CD4-positive, CD25-positive, alpha-beta regulatory T cell (primary cell): ENCODE data around the gene ZNF324B. TPM values are rescaled to one million over a fixed set of nuclear protein-coding genes. Genes with fewer than 3 reads are reported as not detected.

ENCODE experiments used
- ATAC-seq, 2 donors: fragments of 150-1000 bp; cut with Tn5 transposase; one replicate each; pipeline ENCODE4 v1.10.0; 2021; ENCODE audit warnings: low read depth in 2 of 2, moderate number of reproducible peaks in 2 of 2, moderate library complexity in 1 of 2
- DNase-seq, 3 donors: peaks; one replicate each; pipeline versions ENCODE4 v3.0.0 to v3.0.0-alpha.2; 2012 to 2022; ENCODE audit warnings: mixed read lengths in 1 of 3
- H3K27ac ChIP-seq: one replicate; pipeline ENCODE4 v1.7.0; 2013; ENCODE audit warnings: mild to moderate bottlenecking, low read length; ENCODE audit not compliant: insufficient read depth, poor library complexity, severe bottlenecking
- H3K27me3 ChIP-seq: one replicate; pipeline ENCODE4 v1.7.0; 2013; ENCODE audit warnings: low read length; ENCODE audit not compliant: control insufficient read depth, insufficient read depth
- H3K36me3 ChIP-seq: one replicate; pipeline ENCODE4 v1.7.0; 2013; ENCODE audit warnings: mild to moderate bottlenecking, low read length, moderate library complexity; ENCODE audit not compliant: control insufficient read depth, insufficient read depth
- H3K4me1 ChIP-seq: 2 replicates; pipeline ENCODE4 v1.7.0; 2013; ENCODE audit warnings: mild to moderate bottlenecking, low read length; ENCODE audit not compliant: insufficient read depth, control insufficient read depth, poor library complexity, severe bottlenecking
- H3K4me3 ChIP-seq: one replicate; pipeline ENCODE4 v1.7.0; 2013; ENCODE audit warnings: low read depth, mild to moderate bottlenecking, low read length, moderate library complexity
- H3K9me3 ChIP-seq, 2 experiments: 1 replicate in 1 of 2; 2 replicates in 1 of 2; pipeline ENCODE4 v1.7.0; 2013; ENCODE audit warnings: low read length in 2 of 2, mild to moderate bottlenecking in 1 of 2, moderate library complexity in 1 of 2; ENCODE audit not compliant: control insufficient read depth in 2 of 2
- H3K27ac Mint-ChIP-seq, 3 donors: one replicate each; pipeline ENCODE4 v1.8.0; 2020 to 2022; ENCODE audit warnings: mild to moderate bottlenecking in 3 of 3, mixed read lengths in 3 of 3, moderate library complexity in 2 of 3
- H3K27me3 Mint-ChIP-seq: one replicate; pipeline ENCODE4 v1.8.0; 2022; ENCODE audit warnings: mild to moderate bottlenecking, mixed read lengths
- H3K36me3 Mint-ChIP-seq: one replicate; pipeline ENCODE4 v1.8.0; 2020; ENCODE audit warnings: mixed read lengths
- H3K4me1 Mint-ChIP-seq, 4 donors: one replicate each; pipeline ENCODE4 v1.8.0; 2020 to 2022; ENCODE audit warnings: mixed read lengths in 4 of 4, mild to moderate bottlenecking in 1 of 4
- H3K4me3 Mint-ChIP-seq, 4 donors: one replicate each; pipeline ENCODE4 v1.8.0; 2020 to 2022; ENCODE audit warnings: mild to moderate bottlenecking in 4 of 4, mixed read lengths in 4 of 4, moderate library complexity in 3 of 4
- H3K9me3 Mint-ChIP-seq, 7 donors: one replicate each; pipeline ENCODE4 v1.8.0; 2020 to 2022; ENCODE audit warnings: mixed read lengths in 7 of 7, mild to moderate bottlenecking in 3 of 7, moderate library complexity in 2 of 7
- polyA plus RNA-seq, 4 donors: library from polyadenylated mRNA; unstranded; fragments of 300-500 nt; fragmentation: Illumina TruSeq; gene quantifications; one replicate each; pipeline ENCODE4 v1.2.3, GENCODE V29; 2021
- total RNA-seq: library from RNA; stranded (reverse); gene quantifications from one replicate; pipeline ENCODE4 v1.2.3, GENCODE V29; 2022

The ZNF324B gene
- total and polyA plus RNA-seq, 5 donors from 2014 or later, result 0.81 to 6.5 (median 0.90) TPM

GRCh38 chr19:58471736-58472135 is 20.3 kb downstream of the ZNF324B start:
- Mint-ChIP-seq H3K36me3 (peaks cover 5% of the 10 kb centered on the region), H3K4me3 (peak overlapping the region in 2 of 4 donors; percentile 15 to 69), H3K9me3 (no peaks in the 10 kb centered on the region), H3K27ac (no peak overlapping the region), H3K4me1 (peaks cover 6 to 43% (median 11%) of the 10 kb centered on the region in 4 donors), H3K27me3 (peaks cover 5% of the 10 kb centered on the region)
- H3K27ac ChIP-seq, result no peak overlapping the region
- no peaks in the 10 kb centered on the region for H3K27me3 ChIP-seq
- ATAC-seq (no peak), DNase-seq (no peak)
- H3K9me3 ChIP-seq, result no peaks in the 10 kb centered on the region
- H3K4me3 ChIP-seq, result no peak overlapping the region
- H3K36me3 ChIP-seq, result peaks cover 16% of the 10 kb centered on the region
- peaks cover 27% of the 10 kb centered on the region for H3K4me1 ChIP-seq

GRCh38 chr19:58473775-58474174 is 22.4 kb downstream of the ZNF324B start:
- Mint-ChIP-seq H3K4me3 (peak overlapping the region in 2 of 4 donors; percentile 76 to 98), H3K27me3 (no peaks in the 10 kb centered on the region), H3K9me3 (no peaks in the 10 kb centered on the region), H3K36me3 (peaks cover 5% of the 10 kb centered on the region), H3K27ac (no peak overlapping the region), H3K4me1 (peaks cover 6 to 32% (median 7%) of the 10 kb centered on the region in 4 donors)
- Histone ChIP-seq H3K36me3 (peaks cover 16% of the 10 kb centered on the region), H3K4me3 (no peak overlapping the region), H3K27me3 (no peaks in the 10 kb centered on the region), H3K27ac (no peak overlapping the region), H3K4me1 (peaks cover 21% of the 10 kb centered on the region), H3K9me3 (no peaks in the 10 kb centered on the region)
- ATAC-seq (no peak), DNase-seq (no peak)

- H3K9me3 ChIP-seq, result no peaks in the 10 kb centered on the region
These were observed 23.0 kb downstream of the ZNF324B start for GRCh38 chr19:58474291-58474996.

GRCh38 chr19:58474997-58475713 is 23.7 kb downstream of the ZNF324B start:
- Histone ChIP-seq H3K9me3 (no peaks in the 10 kb centered on the region), H3K27ac (peak overlapping the region; percentile 96), H3K36me3 (peaks cover 16% of the 10 kb centered on the region), H3K27me3 (no peaks in the 10 kb centered on the region), H3K4me3 (peak overlapping the region; percentile 72), H3K4me1 (peaks cover 21% of the 10 kb centered on the region)
- ATAC-seq, result no peak
- no peaks in the 10 kb centered on the region for H3K9me3 Mint-ChIP-seq
- no peak for DNase-seq
- H3K27me3 Mint-ChIP-seq, result no peaks in the 10 kb centered on the region
- H3K4me1 Mint-ChIP-seq, result peaks cover 6 to 26% (median 7%) of the 10 kb centered on the region in 4 donors
- H3K27ac Mint-ChIP-seq, result peak overlapping the region in 2 of 3 donors; percentile 95 to 99
- H3K36me3 Mint-ChIP-seq, result peaks cover 11% of the 10 kb centered on the region
- peak overlapping the region; percentile 95 to 98 (median 96) for H3K4me3 Mint-ChIP-seq

More at GRCh38 chr19:58474291-58474996, 23.0 kb downstream of the ZNF324B start:
- Mint-ChIP-seq H3K36me3 (peaks cover 11% of the 10 kb centered on the region), H3K9me3 (no peaks in the 10 kb centered on the region), H3K4me3 (peak overlapping the region; percentile 39 to 98 (median 96)), H3K27me3 (no peaks in the 10 kb centered on the region), H3K27ac (peak overlapping the region in 2 of 3 donors; percentile 42 to 95), H3K4me1 (peaks cover 6 to 26% (median 7%) of the 10 kb centered on the region in 4 donors)
- H3K4me3 ChIP-seq, result no peak overlapping the region
- DNase-seq (no peak), ATAC-seq (no peak)
- H3K4me1 ChIP-seq, result peaks cover 21% of the 10 kb centered on the region
- no peaks in the 10 kb centered on the region for H3K27me3 ChIP-seq
- H3K27ac ChIP-seq, result peak overlapping the region; percentile 96
- H3K36me3 ChIP-seq, result peaks cover 16% of the 10 kb centered on the region

GRCh38 chr19:58475714-58476497 is 24.5 kb downstream of the ZNF324B start, which contains the start of gene ZNF446:
Gene ZNF446 (plus strand): TSS chr19:58476352. CDS start chr19:58477219, 867 bp downstream.
- Mint-ChIP-seq H3K36me3 (peaks cover 6% of the 10 kb centered on the region), H3K27ac (peak within 1 kb of the TSS; percentile 78 to 99 (median 95)), H3K4me3 (peak within 1 kb of the TSS; percentile 95 to 98 (median 96)), H3K9me3 (no peaks in the 10 kb centered on the region), H3K4me1 (peaks cover 4 to 26% (median 7%) of the 10 kb centered on the region in 4 donors), H3K27me3 (no peaks in the 10 kb centered on the region)
- peaks cover 21% of the 10 kb centered on the region for H3K4me1 ChIP-seq
- no peaks in the 10 kb centered on the region for H3K27me3 ChIP-seq
- H3K27ac ChIP-seq, result peak within 1 kb of the TSS; percentile 96
- H3K36me3 ChIP-seq, result peaks cover 10% of the 10 kb centered on the region
- peak within 1 kb of the TSS; percentile 81 for H3K4me3 ChIP-seq
- DNase-seq, result peak; percentile 93 to 99 (median 96)
- H3K9me3 ChIP-seq, result no peaks in the 10 kb centered on the region
- ATAC-seq, result peak; percentile 90 to 91

- no peaks in the 10 kb centered on the region for H3K9me3 ChIP-seq
- peaks cover 21% of the 10 kb centered on the region for H3K4me1 ChIP-seq
- peak overlapping the region; percentile 48 for H3K4me3 ChIP-seq
- Mint-ChIP-seq H3K9me3 (no peaks in the 10 kb centered on the region), H3K27me3 (no peaks in the 10 kb centered on the region), H3K4me3 (peak overlapping the region; percentile 95 to 98 (median 96)), H3K27ac (peak overlapping the region; percentile 78 to 99 (median 95)), H3K36me3 (peaks cover 6% of the 10 kb centered on the region), H3K4me1 (peaks cover 4 to 26% (median 7%) of the 10 kb centered on the region in 4 donors)
- H3K27me3 ChIP-seq, result no peaks in the 10 kb centered on the region
- H3K27ac ChIP-seq, result peak overlapping the region; percentile 96
- DNase-seq, result no peak
- no peak for ATAC-seq
- H3K36me3 ChIP-seq, result peaks cover 10% of the 10 kb centered on the region
These were observed 25.1 kb downstream of the ZNF324B start for GRCh38 chr19:58476498-58477015.

GRCh38 chr19:58477130-58477529 is 25.7 kb downstream of the ZNF324B start:
- H3K36me3 ChIP-seq, result peaks cover 7% of the 10 kb centered on the region
- peaks cover 7% of the 10 kb centered on the region for H3K36me3 Mint-ChIP-seq
- H3K4me1 ChIP-seq, result peaks cover 21% of the 10 kb centered on the region
- H3K27ac Mint-ChIP-seq, result peak overlapping the region; percentile 78 to 99 (median 95)
- H3K4me1 Mint-ChIP-seq, result peaks cover 4 to 26% (median 7%) of the 10 kb centered on the region in 4 donors
- peak overlapping the region; percentile 95 to 98 (median 96) for H3K4me3 Mint-ChIP-seq
- DNase-seq (no peak), ATAC-seq (no peak)
- H3K9me3 Mint-ChIP-seq, result no peaks in the 10 kb centered on the region
- H3K27ac ChIP-seq, result no peak overlapping the region
- no peaks in the 10 kb centered on the region for H3K27me3 Mint-ChIP-seq
- H3K27me3 ChIP-seq, result no peaks in the 10 kb centered on the region
- H3K9me3 ChIP-seq, result no peaks in the 10 kb centered on the region
- H3K4me3 ChIP-seq, result peak overlapping the region; percentile 48
